Muscle of leg (tissue), 11 donors: ENCODE data around the gene PHACTR1. TPM values are rescaled to one million over a fixed set of nuclear protein-coding genes. Genes with fewer than 3 reads are reported as not detected.

Experiments
- DNase-seq: peaks from one replicate; pipeline ENCODE4 v3.0.0; 2013
- H3K27ac ChIP-seq: one replicate; pipeline ENCODE4 v1.5.1; 2013; ENCODE audit warnings: mild to moderate bottlenecking, low read length, control low read depth
- H3K27me3 ChIP-seq: one replicate; pipeline ENCODE4 v1.6.1; 2013; ENCODE audit warnings: low read length; ENCODE audit not compliant: control insufficient read depth, insufficient read depth
- H3K36me3 ChIP-seq: one replicate; pipeline ENCODE4 v1.6.1; 2013; ENCODE audit warnings: low read length; ENCODE audit not compliant: control insufficient read depth, insufficient read depth
- H3K4me1 ChIP-seq: one replicate; pipeline ENCODE4 v1.6.1; 2013; ENCODE audit warnings: low read length; ENCODE audit not compliant: control insufficient read depth, insufficient read depth
- H3K4me3 ChIP-seq: one replicate; pipeline ENCODE4 v1.5.1; 2013; ENCODE audit warnings: low read length, control low read depth
- H3K9me3 ChIP-seq: replicated peaks from 2 replicates; pipeline ENCODE4 v1.6.1; 2013; ENCODE audit warnings: low read depth, low read length; ENCODE audit not compliant: control insufficient read depth
- WGBS: methylation state at CpG from one replicate; pipeline ENCODE4 v1.1.5; 2013; ENCODE audit warnings: missing lambda C conversion rate; ENCODE audit not compliant: insufficient coverage; 5-methylcytosine and 5-hydroxymethylcytosine counted together
- polyA plus RNA-seq, 8 donors: library from polyadenylated mRNA; unstranded; fragments of 120-200 nt; gene quantifications; one replicate each; pipeline versions ENCODE4 v1.2.1 to v1.2.3, GENCODE V29; 2013; ENCODE audit warnings: inconsistent platforms in 1 of 8, low replicate concordance in 1 of 8; ENCODE audit not compliant: insufficient read length in 8 of 8, insufficient read depth in 1 of 8
- total RNA-seq: library from RNA; stranded (reverse); fragments of 120-200 nt; gene quantifications from one replicate; pipeline ENCODE4 v1.2.4, GENCODE V29; 2013

Gene PHACTR1
- total and polyA plus RNA-seq, 9 donors: 3.8 to 9.4 (median 4.6) TPM

DNA sequence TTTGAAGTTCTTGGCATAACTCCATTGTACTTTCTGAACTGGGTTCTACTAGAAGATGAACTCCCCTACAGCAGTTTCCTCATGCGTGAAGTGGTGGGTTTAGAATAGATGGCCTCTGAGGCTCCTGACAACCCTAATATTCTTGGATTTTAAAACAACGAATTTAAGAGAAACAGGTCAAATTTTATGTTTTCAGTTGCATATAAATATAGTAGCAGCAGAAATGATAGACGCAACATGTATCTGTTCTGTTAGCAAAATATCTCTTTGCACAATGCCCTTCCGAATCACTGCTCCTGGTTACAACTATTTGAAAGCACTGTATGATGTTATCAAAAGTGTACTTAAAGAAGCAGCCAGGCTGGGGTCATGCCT is 364.6 kb downstream of the PHACTR1 start:
- no peak overlapping the region for H3K4me3 ChIP-seq
- H3K4me1 ChIP-seq: peaks cover 5% of the 10 kb centered on the region
- no CpG with 5 or more reads among the region's 4 CpGs for WGBS
- H3K9me3 ChIP-seq: no peaks in the 10 kb centered on the region
- H3K36me3 ChIP-seq: no peaks in the 10 kb centered on the region
- H3K27me3 ChIP-seq: no peaks in the 10 kb centered on the region
- H3K27ac ChIP-seq: no peak overlapping the region
- DNase-seq: no peak

GRCh38 chr6:13089296-13089994 is 372.9 kb downstream of the PHACTR1 start:
- no peak overlapping the region for H3K4me3 ChIP-seq
- H3K36me3 ChIP-seq: no peaks in the 10 kb centered on the region
- DNase-seq: no peak
- H3K27me3 ChIP-seq: no peaks in the 10 kb centered on the region
- WGBS: 73% methylated on average over 3 of the region's 7 CpGs
- H3K9me3 ChIP-seq: no peaks in the 10 kb centered on the region
- no peak overlapping the region for H3K27ac ChIP-seq
- H3K4me1 ChIP-seq: no peaks in the 10 kb centered on the region

- no peak overlapping the region for H3K4me3 ChIP-seq
- H3K9me3 ChIP-seq: no peaks in the 10 kb centered on the region
- no peak overlapping the region for H3K27ac ChIP-seq
- DNase-seq: peak; percentile 45
- no peaks in the 10 kb centered on the region for H3K36me3 ChIP-seq
- 58% methylated on average over 4 of the region's 6 CpGs for WGBS
- H3K4me1 ChIP-seq: no peaks in the 10 kb centered on the region
- H3K27me3 ChIP-seq: no peaks in the 10 kb centered on the region
These were observed 374.6 kb downstream of the PHACTR1 start for GRCh38 chr6:13091192-13091591.

GRCh38 chr6:13094781-13095425 is 378.3 kb downstream of the PHACTR1 start:
- Histone ChIP-seq H3K36me3 (no peaks in the 10 kb centered on the region), H3K4me3 (no peak overlapping the region), H3K27me3 (no peaks in the 10 kb centered on the region), H3K27ac (no peak overlapping the region), H3K4me1 (no peaks in the 10 kb centered on the region), H3K9me3 (no peaks in the 10 kb centered on the region)
- DNase-seq: no peak
- WGBS: 100% methylated on average over 1 of the region's 3 CpGs

GRCh38 chr6:13096084-13096483 is 379.5 kb downstream of the PHACTR1 start:
- H3K4me3 ChIP-seq: no peak overlapping the region
- H3K4me1 ChIP-seq: no peaks in the 10 kb centered on the region
- no peaks in the 10 kb centered on the region for H3K36me3 ChIP-seq
- no peaks in the 10 kb centered on the region for H3K9me3 ChIP-seq
- H3K27me3 ChIP-seq: no peaks in the 10 kb centered on the region
- WGBS: no CpG with 5 or more reads among the region's 3 CpGs
- no peak for DNase-seq
- H3K27ac ChIP-seq: no peak overlapping the region

GRCh38 chr6:13097454-13097853 is 380.9 kb downstream of the PHACTR1 start:
- no peaks in the 10 kb centered on the region for H3K4me1 ChIP-seq
- WGBS: 100% methylated on average over 1 of the region's 1 CpG
- H3K9me3 ChIP-seq: no peaks in the 10 kb centered on the region
- no peaks in the 10 kb centered on the region for H3K36me3 ChIP-seq
- H3K4me3 ChIP-seq: no peak overlapping the region
- H3K27ac ChIP-seq: no peak overlapping the region
- H3K27me3 ChIP-seq: no peaks in the 10 kb centered on the region
- no peak for DNase-seq

- Histone ChIP-seq H3K36me3 (no peaks in the 10 kb centered on the region), H3K9me3 (no peaks in the 10 kb centered on the region), H3K27me3 (no peaks in the 10 kb centered on the region), H3K27ac (no peak overlapping the region), H3K4me1 (no peaks in the 10 kb centered on the region), H3K4me3 (no peak overlapping the region)
- DNase-seq: no peak
These were observed 381.4 kb downstream of the PHACTR1 start for GRCh38 chr6:13098006-13098405.

DNA sequence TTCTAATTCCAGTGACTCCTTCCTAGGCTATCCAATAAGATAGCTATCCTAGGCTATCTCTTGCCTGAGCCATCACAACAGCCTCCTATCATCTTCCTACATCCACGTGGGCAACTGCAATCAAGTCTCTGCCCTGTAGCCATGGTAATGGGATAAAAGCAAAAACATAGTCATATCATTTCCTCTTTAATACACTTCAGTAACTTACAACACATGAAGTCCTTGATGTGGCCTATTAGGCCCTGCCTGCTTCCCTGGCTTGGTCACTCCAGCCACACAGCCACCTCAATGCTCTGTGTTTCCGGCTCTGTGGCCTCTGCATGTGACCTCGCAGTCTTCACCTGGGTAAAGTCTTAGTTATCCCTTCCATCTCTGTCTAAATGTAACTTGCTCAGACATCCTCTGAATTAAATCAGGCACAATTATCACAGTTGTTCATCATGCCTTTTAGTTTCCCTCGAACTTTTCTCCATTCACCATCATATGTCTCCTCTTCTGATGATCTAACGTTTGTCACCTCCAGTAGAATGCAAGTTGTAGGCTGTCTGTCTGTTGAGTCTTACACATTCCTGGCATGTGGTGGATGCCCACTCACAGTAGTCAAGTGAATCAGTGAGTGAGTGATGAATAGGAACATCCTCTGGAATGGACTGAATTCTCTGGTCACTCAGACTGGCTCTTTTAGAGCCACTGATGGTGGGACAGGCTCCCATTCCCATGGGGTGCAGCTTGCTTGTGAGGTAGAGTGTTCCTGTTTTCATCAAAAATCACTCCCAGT is 382.4 kb downstream of the PHACTR1 start:
- Histone ChIP-seq H3K27me3 (no peaks in the 10 kb centered on the region), H3K27ac (no peak overlapping the region), H3K4me1 (no peaks in the 10 kb centered on the region), H3K36me3 (no peaks in the 10 kb centered on the region), H3K4me3 (no peak overlapping the region), H3K9me3 (no peaks in the 10 kb centered on the region)
- WGBS: 85% methylated on average over 3 of the region's 5 CpGs
- no peak for DNase-seq

DNA sequence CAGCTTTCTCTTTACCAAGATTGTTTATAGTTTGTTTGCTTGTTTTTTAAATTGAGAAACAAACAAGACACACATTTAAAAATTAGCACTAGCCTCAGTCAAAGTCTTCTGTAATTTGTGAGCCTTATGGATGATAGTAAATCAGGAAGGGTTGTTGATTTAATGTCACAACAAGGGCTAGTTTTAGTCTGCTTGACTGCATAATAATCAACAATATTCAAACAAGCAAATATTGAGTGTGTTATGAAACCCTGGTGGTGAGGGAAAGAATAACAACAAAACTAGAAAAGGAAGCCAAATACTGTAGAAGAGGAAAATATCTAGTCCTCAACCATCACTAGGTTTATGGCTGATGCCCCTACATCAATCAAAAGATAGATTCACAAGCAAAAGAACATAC is 383.2 kb downstream of the PHACTR1 start:
- no peaks in the 10 kb centered on the region for H3K9me3 ChIP-seq
- no peaks in the 10 kb centered on the region for H3K27me3 ChIP-seq
- DNase-seq: no peak
- no peak overlapping the region for H3K4me3 ChIP-seq
- no peaks in the 10 kb centered on the region for H3K4me1 ChIP-seq
- no peaks in the 10 kb centered on the region for H3K36me3 ChIP-seq
- H3K27ac ChIP-seq: no peak overlapping the region

- H3K4me1 ChIP-seq: no peaks in the 10 kb centered on the region
- H3K27ac ChIP-seq: no peak overlapping the region
- 77% methylated on average over 3 of the region's 5 CpGs for WGBS
- DNase-seq: no peak
- H3K9me3 ChIP-seq: no peaks in the 10 kb centered on the region
- H3K36me3 ChIP-seq: no peaks in the 10 kb centered on the region
- H3K4me3 ChIP-seq: no peak overlapping the region
- no peaks in the 10 kb centered on the region for H3K27me3 ChIP-seq
These were observed 384.8 kb downstream of the PHACTR1 start for GRCh38 chr6:13101409-13101808.
